ENCODE results near the gene KBTBD7. TPM values are rescaled to one million over a fixed set of nuclear protein-coding genes. Genes with fewer than 3 reads are reported as not detected.

The KBTBD7 gene
- total and polyA plus RNA-seq, 9 of the 15 experiments (the other 6 are each of a cell fraction or from before 2014, with no cell fraction given), result 1.8 to 4.4 (median 3.3) TPM

DNA sequence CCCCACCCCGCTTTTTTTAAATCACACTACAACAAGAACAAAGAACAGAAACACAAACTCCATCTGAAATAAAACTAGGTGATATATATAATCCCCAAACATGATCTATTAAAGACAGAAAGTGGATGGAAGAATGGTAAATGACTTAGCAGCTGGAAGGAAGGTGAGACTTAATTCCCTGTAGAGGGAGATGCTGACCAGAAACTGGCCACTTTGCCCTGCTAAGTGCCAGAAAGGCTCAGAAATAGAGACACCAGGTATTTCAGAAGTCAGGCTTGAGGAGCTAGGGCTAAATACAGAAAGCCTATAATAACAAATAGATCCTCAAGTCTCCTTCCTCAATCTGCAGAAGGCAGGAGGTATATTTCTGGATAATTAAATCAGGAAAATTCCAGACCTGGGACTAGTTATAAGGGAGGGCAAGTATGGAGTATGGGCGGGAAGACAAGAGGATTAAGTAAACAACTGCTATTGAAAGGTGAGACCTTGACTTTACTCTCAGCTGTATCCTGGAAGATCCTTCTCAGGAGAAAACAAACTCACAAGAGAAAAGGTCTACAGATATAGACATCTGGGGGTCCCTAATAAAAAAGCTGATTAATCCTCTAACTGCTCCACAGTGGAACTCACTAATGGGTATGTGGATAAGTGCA, 36.8 kb upstream of the KBTBD7 start:
- Histone ChIP-seq H3K27ac (ENCODE audit: extremely low read depth, low read depth, low read length) (no peak overlapping the region), H3K9me1 (ENCODE audit: control insufficient read depth, insufficient read depth, low read length) (no peaks in the 10 kb centered on the region), H3K9ac (ENCODE audit: insufficient read depth in 1 of 2, low read depth in 2 of 2, low read length in 2 of 2) (no peak overlapping the region), H3K4me3 (no peak overlapping the region), H3K4me1 (replicated peaks in 1 of 2; ENCODE audit: control insufficient read depth in 2 of 2, insufficient read depth in 2 of 2, low read length in 2 of 2) (no peaks in the 10 kb centered on the region), H4K20me1 (replicated peaks; ENCODE audit: control insufficient read depth, insufficient read depth, low read length) (no peaks in the 10 kb centered on the region), H3K27me3 (ENCODE audit: control insufficient read depth in 2 of 2, insufficient read depth in 2 of 2, low read length in 2 of 2) (no peaks in the 10 kb centered on the region), H3K79me2 (ENCODE audit: control insufficient read depth, insufficient read depth, low read length) (no peaks in the 10 kb centered on the region), H3K36me3 (ENCODE audit: control insufficient read depth, insufficient read depth, low read length) (peaks cover 11% of the 10 kb centered on the region; the same call in 1 of the 3 replicates), H2AFZ (ENCODE audit: low read depth, low read length) (no peak overlapping the region), H3K4me2 (ENCODE audit: insufficient read depth, low read length) (no peak overlapping the region), H3K9me3 (replicated peaks; ENCODE audit: control insufficient read depth, insufficient read depth, low read depth, low read length) (no peaks in the 10 kb centered on the region)
- FAIRE-seq (no peak), DNase-seq (ENCODE audit: extremely low read depth in 1 of 4, low spot score in 3 of 4) (no peak), ATAC-seq (no peak)
- ChIA-PET CTCF (ENCODE audit: low intra/inter-chr PET ratio) (no interaction called here), POLR2A (no interaction called here)
- TF ChIP-seq DNMT1 (IDR thresholded peaks at IDR 0.05) (no peak), CBX3 (IDR thresholded peaks at IDR 0.05; ENCODE audit: borderline replicate concordance in 1 of 2, low read length in 2 of 2) (no peak)
- TF ChIP-seq, protein P1, sequence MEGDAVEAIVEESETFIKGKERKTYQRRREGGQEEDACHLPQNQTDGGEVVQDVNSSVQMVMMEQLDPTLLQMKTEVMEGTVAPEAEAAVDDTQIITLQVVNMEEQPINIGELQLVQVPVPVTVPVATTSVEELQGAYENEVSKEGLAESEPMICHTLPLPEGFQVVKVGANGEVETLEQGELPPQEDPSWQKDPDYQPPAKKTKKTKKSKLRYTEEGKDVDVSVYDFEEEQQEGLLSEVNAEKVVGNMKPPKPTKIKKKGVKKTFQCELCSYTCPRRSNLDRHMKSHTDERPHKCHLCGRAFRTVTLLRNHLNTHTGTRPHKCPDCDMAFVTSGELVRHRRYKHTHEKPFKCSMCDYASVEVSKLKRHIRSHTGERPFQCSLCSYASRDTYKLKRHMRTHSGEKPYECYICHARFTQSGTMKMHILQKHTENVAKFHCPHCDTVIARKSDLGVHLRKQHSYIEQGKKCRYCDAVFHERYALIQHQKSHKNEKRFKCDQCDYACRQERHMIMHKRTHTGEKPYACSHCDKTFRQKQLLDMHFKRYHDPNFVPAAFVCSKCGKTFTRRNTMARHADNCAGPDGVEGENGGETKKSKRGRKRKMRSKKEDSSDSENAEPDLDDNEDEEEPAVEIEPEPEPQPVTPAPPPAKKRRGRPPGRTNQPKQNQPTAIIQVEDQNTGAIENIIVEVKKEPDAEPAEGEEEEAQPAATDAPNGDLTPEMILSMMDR (IDR thresholded peaks at IDR 0.05 in 2 of 3, conservative IDR thresholded peaks at IDR 0.05 in 1 of 3; ENCODE audit: insufficient read depth in 2 of 3, low read depth in 1 of 3, low read length in 3 of 3), result no peak
- intact Hi-C loops (cut with micrococcal nuclease) (no loop called here), in situ Hi-C loops (cut with MboI) (no loop called here)
- BruUV-seq (replicated peaks), result no TSS peak
- 86% methylated on average over 2 of the region's 2 CpGs for WGBS (ENCODE audit: insufficient coverage, low coverage, missing lambda C conversion rate)

DNA sequence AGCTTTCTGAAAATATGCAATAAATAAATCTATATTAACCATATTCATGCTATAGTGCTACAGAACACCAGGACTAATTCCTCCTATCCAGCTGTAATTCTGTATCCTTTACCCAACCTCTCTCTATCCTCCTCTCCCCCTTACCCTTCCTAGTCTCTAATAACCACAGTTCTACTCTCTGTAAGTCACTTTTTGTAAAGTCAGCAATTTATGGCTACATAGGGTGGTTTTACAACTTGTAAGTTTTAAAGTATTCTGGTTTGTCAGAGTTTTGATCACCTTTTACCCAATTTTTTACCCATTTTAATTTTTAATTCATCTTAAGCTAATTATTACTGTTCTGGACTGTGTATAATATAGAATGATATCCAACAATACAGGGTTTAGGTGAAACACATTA, 35.0 kb upstream of the KBTBD7 start:
- CTCF ChIA-PET (ENCODE audit: low intra/inter-chr PET ratio), result no interaction called here
- FAIRE-seq, result no peak
- in situ Hi-C loops (cut with MboI), result no loop called here
- TF ChIP-seq, protein P2, sequence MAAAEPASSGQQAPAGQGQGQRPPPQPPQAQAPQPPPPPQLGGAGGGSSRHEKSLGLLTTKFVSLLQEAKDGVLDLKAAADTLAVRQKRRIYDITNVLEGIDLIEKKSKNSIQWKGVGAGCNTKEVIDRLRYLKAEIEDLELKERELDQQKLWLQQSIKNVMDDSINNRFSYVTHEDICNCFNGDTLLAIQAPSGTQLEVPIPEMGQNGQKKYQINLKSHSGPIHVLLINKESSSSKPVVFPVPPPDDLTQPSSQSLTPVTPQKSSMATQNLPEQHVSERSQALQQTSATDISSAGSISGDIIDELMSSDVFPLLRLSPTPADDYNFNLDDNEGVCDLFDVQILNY (CRISPR knock-in tag; IDR thresholded peaks at IDR 0.05), result no peak
- TF ChIP-seq, protein P3, sequence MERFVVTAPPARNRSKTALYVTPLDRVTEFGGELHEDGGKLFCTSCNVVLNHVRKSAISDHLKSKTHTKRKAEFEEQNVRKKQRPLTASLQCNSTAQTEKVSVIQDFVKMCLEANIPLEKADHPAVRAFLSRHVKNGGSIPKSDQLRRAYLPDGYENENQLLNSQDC (CRISPR knock-in tag; IDR thresholded peaks at IDR 0.05), result no peak
- TF ChIP-seq, protein P4, sequence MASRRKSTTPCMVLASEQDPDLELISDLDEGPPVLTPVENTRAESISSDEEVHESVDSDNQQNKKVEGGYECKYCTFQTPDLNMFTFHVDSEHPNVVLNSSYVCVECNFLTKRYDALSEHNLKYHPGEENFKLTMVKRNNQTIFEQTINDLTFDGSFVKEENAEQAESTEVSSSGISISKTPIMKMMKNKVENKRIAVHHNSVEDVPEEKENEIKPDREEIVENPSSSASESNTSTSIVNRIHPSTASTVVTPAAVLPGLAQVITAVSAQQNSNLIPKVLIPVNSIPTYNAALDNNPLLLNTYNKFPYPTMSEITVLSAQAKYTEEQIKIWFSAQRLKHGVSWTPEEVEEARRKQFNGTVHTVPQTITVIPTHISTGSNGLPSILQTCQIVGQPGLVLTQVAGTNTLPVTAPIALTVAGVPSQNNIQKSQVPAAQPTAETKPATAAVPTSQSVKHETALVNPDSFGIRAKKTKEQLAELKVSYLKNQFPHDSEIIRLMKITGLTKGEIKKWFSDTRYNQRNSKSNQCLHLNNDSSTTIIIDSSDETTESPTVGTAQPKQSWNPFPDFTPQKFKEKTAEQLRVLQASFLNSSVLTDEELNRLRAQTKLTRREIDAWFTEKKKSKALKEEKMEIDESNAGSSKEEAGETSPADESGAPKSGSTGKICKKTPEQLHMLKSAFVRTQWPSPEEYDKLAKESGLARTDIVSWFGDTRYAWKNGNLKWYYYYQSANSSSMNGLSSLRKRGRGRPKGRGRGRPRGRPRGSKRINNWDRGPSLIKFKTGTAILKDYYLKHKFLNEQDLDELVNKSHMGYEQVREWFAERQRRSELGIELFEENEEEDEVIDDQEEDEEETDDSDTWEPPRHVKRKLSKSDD (conservative IDR thresholded peaks at IDR 0.05; ENCODE audit: low read length), result no peak
- TF ChIP-seq SRF (CRISPR knock-in tag; IDR thresholded peaks at IDR 0.05) (no peak), YY1 (IDR thresholded peaks at IDR 0.05; ENCODE audit: borderline replicate concordance in 1 of 3, control insufficient read depth in 1 of 3, extremely low read depth in 1 of 3, insufficient read depth in 3 of 3, insufficient read length in 1 of 3, insufficient replicate concordance in 2 of 3, low read depth in 1 of 3, low read length in 2 of 3) (no peak)

More for the DNA sequence above, 35.0 kb upstream of the KBTBD7 start:
- H3K4me3 ChIP-seq, result no peak overlapping the region
- H3K36me3 ChIP-seq (ENCODE audit: control insufficient read depth, insufficient read depth, low read length), result peaks cover 11% of the 10 kb centered on the region; the same call in 1 of the 3 replicates
- H3K4me2 ChIP-seq (ENCODE audit: insufficient read depth, low read length), result no peak overlapping the region
- no TSS peak for BruUV-seq (replicated peaks)
- no peak for DNase-seq (ENCODE audit: extremely low read depth in 1 of 4, low spot score in 3 of 4)
- no peak overlapping the region for H3K27ac ChIP-seq (ENCODE audit: extremely low read depth, low read depth, low read length)
- POLR2A ChIA-PET, result interaction anchor here (0.5 kb wide), 1 partner anchor 103 kb away, joined by 4 read pairs; no protein-coding TSS in a partner anchor
- H3K79me2 ChIP-seq (ENCODE audit: control insufficient read depth, insufficient read depth, low read length), result no peaks in the 10 kb centered on the region
- no peaks in the 10 kb centered on the region for H3K9me1 ChIP-seq (ENCODE audit: control insufficient read depth, insufficient read depth, low read length)
- H3K9ac ChIP-seq (ENCODE audit: insufficient read depth in 1 of 2, low read depth in 2 of 2, low read length in 2 of 2), result no peak overlapping the region
- no peaks in the 10 kb centered on the region for H3K9me3 ChIP-seq (replicated peaks; ENCODE audit: control insufficient read depth, insufficient read depth, low read depth, low read length)
- no peaks in the 10 kb centered on the region for H3K4me1 ChIP-seq (replicated peaks in 1 of 2; ENCODE audit: control insufficient read depth in 2 of 2, insufficient read depth in 2 of 2, low read length in 2 of 2)
- H2AFZ ChIP-seq (ENCODE audit: low read depth, low read length), result no peak overlapping the region
- ATAC-seq, result no peak
- intact Hi-C loops (cut with micrococcal nuclease), result no loop called here
- H4K20me1 ChIP-seq (replicated peaks; ENCODE audit: control insufficient read depth, insufficient read depth, low read length), result no peaks in the 10 kb centered on the region
- H3K27me3 ChIP-seq (ENCODE audit: control insufficient read depth in 2 of 2, insufficient read depth in 2 of 2, low read length in 2 of 2), result no peaks in the 10 kb centered on the region
